Activated T-cell treated with anti-CD3 and anti-CD28 coated beads, Interleukin-2, amount 50 U/mL, for 72 hours (primary cell): Measurements from ENCODE around the gene NFATC2. TPM values are rescaled to one million over a fixed set of nuclear protein-coding genes. Genes with fewer than 3 reads are reported as not detected.
A peak's percentile ranks its signal among the peaks of the same experiment; 100 is the strongest.

ENCODE experiments used
- ATAC-seq, 2 donors: fragments of 150-1000 bp; cut with Tn5 transposase; replicated peaks in 1 of 2; 2 replicates each; pipeline ENCODE4 v1.10.0; 2021; ENCODE audit warnings: moderate library complexity in 2 of 2, mild to moderate bottlenecking in 1 of 2
- DNase-seq, 2 donors: peaks; one replicate each; pipeline ENCODE4 v3.0.0; 2021 to 2022; ENCODE audit warnings: mixed read lengths in 1 of 2
- H3K27ac Mint-ChIP-seq: one replicate; pipeline ENCODE4 v1.8.0; 2022; ENCODE audit warnings: mild to moderate bottlenecking, moderate library complexity, mixed read lengths
- H3K27me3 Mint-ChIP-seq: one replicate; pipeline ENCODE4 v1.8.0; 2022; ENCODE audit warnings: low read depth, mixed read lengths
- H3K36me3 Mint-ChIP-seq, 2 donors: one replicate each; pipeline ENCODE4 v1.8.0; 2022; ENCODE audit warnings: mixed read lengths in 2 of 2, mild to moderate bottlenecking in 1 of 2; ENCODE audit not compliant: insufficient read depth in 2 of 2
- H3K4me1 Mint-ChIP-seq: one replicate; pipeline ENCODE4 v1.8.0; 2022; ENCODE audit warnings: low read depth, mixed read lengths
- H3K4me3 Mint-ChIP-seq, 2 donors: one replicate each; pipeline ENCODE4 v1.8.0; 2022; ENCODE audit warnings: mild to moderate bottlenecking in 2 of 2, mixed read lengths in 2 of 2, moderate library complexity in 2 of 2
- H3K9me3 Mint-ChIP-seq, 2 donors: one replicate each; pipeline ENCODE4 v1.8.0; 2022; ENCODE audit warnings: mixed read lengths in 2 of 2
- total RNA-seq, 2 donors: library from RNA; stranded (reverse); gene quantifications; one replicate each; pipeline ENCODE4 v1.2.3, GENCODE V29; 2022

Gene NFATC2
- total RNA-seq, 2 donors from 2014 or later: 29.4 to 39.9 TPM

DNA sequence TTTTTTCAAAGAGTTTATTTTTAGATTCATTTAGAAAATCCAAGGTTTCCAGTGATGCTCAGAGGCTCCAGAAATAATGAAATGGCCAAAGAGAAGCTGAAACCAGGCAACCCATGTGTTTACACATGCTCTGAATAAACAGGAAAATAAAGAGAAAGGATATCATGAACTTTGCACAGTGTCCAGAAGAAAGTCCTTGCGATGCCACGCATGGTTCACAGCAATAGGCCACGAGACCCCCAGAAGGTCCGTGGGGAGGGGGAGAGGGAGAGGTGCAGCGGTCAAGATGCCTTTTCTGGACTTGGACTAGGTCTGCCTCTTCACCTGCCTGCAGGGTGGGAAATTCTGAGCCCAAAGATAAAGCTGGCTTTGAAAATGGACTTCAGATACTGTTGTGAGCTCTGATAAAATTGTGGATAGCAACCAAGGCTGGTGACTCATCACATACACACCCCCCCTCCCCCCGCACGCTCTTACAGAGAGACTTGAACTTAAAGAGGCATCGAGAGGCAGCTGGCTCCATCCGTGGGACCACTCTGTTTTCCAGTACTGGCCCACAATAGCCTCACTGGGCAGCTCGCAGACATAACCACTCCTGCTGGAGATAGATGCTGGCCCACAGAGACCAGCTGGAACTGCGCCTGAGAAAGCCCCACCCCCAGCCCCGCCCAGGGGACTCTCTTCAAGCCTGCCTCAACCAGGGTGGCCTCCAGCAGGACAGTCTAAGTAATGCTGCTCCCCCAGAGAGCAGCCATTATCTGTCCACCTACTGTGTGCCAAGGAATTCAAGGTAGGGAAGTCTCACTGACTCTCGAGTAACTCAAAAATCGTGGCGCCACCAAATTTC is 21.2 kb upstream of the NFATC2 start:
- Mint-ChIP-seq H3K27ac (no peak overlapping the region), H3K27me3 (peaks cover 70% of the 10 kb centered on the region)
- peak; percentile 12 to 32 for DNase-seq

DNA sequence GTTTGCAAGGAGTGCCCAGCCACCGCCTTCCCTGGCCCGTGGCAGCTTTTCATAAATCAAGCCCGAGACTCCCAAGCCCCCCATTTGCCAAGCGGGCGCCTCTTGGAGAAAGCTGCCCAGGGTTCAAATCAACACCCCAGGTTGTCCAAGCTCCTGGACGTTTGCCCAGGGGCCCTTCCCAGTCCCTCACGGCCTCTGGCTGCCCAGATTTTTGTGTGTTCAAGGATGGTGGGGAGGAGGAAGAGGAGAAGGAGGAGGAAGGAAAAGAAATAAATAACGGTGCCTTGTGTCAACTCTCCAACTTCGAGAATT is 20.6 kb upstream of the NFATC2 start:
- ATAC-seq (no peak), DNase-seq (no peak)
- peaks cover 2% of the 10 kb centered on the region in 2 donors for H3K9me3 Mint-ChIP-seq
- H3K36me3 Mint-ChIP-seq: peaks cover 0 to 3% of the 10 kb centered on the region in 2 donors
- H3K27me3 Mint-ChIP-seq: peaks cover 67% of the 10 kb centered on the region
- peak overlapping the region; percentile 88 to 92 for H3K4me3 Mint-ChIP-seq
- peaks cover 32% of the 10 kb centered on the region for H3K4me1 Mint-ChIP-seq
- H3K27ac Mint-ChIP-seq: no peak overlapping the region

More for the DNA sequence above, 21.2 kb upstream of the NFATC2 start:
- Mint-ChIP-seq H3K4me3 (peak overlapping the region; percentile 88 to 92), H3K9me3 (peaks cover 2 to 4% of the 10 kb centered on the region in 2 donors), H3K36me3 (peaks cover 2 to 7% of the 10 kb centered on the region in 2 donors), H3K4me1 (peaks cover 32% of the 10 kb centered on the region)
- peak; percentile 26 to 61 for ATAC-seq

DNA sequence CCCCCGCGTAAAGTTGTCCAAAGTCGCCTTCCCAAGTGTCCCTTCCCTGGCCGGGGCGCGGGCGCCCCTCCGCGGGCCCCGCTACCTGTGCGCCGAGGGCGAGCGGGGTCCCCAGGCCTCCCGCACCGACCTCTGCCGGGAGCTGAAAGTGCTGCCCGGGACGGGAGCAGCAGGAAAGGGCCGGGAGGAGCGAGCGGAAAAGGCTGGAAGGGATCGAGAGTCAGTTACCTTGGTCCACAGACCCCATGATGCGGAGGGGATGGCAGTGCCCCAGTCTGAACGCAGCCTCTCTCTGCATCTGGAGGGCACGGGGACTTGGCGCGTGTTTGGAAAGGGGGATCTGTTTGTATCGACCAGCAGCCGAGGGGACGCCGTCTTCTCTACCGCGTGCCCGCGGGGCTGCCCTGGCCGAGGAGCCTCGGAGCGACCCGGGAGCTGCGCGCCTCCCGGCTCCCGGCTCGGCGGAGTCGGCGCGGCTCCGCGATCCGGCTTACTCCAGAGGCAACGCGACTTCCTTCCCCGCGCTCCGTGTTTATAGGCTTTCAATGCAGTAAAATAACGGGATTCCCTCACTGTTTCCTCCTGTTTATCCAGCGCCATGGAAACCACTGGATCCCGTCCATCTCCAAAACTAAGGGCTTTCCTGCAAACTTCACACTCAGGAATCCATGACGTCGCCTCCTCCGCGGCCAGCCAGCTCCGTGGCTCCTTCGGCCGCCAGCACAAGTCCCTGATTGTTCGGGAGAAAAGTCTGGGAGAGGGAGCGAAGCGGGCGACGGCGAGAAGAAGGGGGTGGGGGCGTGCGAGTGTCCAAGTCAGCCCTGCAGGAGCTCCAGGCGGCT is 20.0 kb upstream of the NFATC2 start:
- ATAC-seq (peak; percentile 61 to 62), DNase-seq (peak; percentile 14 to 34)
- Mint-ChIP-seq H3K4me1 (peaks cover 32% of the 10 kb centered on the region), H3K27ac (no peak overlapping the region), H3K4me3 (peak overlapping the region; percentile 88 to 92), H3K9me3 (no peaks in the 10 kb centered on the region), H3K27me3 (peaks cover 66% of the 10 kb centered on the region), H3K36me3 (no peaks in the 10 kb centered on the region)

DNA sequence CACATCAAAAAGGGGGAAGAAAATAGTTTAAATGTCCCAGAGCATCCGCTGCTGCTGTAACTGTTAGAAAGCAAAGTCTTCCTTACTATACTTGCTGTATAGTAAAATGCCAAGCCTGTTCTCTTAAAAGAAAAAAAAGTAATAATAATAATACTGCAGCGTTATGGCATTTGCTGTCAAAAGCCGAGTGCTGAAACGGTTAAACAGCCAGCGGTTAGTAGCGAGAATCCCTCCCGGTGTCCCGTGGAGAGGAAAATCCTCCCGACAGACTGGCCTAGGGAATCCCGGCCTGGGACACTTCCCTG is 19.5 kb upstream of the NFATC2 start:
- ATAC-seq: peak; percentile 8 to 13
- Mint-ChIP-seq H3K27ac (no peak overlapping the region), H3K27me3 (peaks cover 71% of the 10 kb centered on the region), H3K9me3 (no peaks in the 10 kb centered on the region), H3K4me3 (peak overlapping the region; percentile 88 to 92), H3K36me3 (no peaks in the 10 kb centered on the region), H3K4me1 (peaks cover 32% of the 10 kb centered on the region)
- no peak for DNase-seq

DNA sequence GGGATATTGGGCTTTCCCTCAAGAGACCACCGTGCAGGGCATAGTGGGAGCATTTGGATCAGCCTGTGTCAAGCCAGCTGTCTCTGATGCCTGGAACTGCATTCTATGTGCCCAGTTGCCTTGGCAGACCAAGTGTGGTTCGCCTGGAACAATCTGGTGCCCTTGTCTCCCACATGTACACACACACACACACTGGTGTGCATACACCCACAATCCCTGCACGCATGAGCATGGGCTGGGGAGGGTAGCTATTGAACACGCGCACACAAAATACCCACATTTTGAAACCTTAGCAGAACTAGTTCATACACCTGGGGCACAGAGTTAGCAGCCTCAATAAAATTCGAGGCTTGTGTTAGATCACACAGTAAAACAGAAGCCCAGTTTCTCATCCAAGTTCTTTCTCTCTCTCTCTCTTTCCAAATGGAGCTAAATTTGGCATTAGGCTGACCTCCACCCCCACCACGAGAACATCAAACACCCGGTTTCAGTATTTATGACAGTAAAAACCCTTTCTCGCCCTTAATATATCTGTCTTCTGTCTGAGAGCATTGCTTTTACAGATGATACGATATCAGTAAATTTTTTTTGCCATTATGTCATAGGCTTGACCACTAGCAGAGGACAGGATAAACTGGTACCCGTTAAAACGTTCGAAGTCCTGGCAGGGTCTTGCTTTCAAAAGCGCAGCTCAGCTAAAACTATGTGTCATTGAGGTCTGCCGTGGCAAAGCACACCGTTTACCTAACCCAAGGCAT is 18.2 kb upstream of the NFATC2 start:
- ATAC-seq (no peak), DNase-seq (no peak)
- peak overlapping the region; percentile 80 to 92 for H3K4me3 Mint-ChIP-seq
- H3K27ac Mint-ChIP-seq: peak overlapping the region; percentile 77
- H3K27me3 Mint-ChIP-seq: peaks cover 71% of the 10 kb centered on the region
- no peaks in the 10 kb centered on the region for H3K36me3 Mint-ChIP-seq
- peaks cover 32% of the 10 kb centered on the region for H3K4me1 Mint-ChIP-seq
- no peaks in the 10 kb centered on the region for H3K9me3 Mint-ChIP-seq

DNA sequence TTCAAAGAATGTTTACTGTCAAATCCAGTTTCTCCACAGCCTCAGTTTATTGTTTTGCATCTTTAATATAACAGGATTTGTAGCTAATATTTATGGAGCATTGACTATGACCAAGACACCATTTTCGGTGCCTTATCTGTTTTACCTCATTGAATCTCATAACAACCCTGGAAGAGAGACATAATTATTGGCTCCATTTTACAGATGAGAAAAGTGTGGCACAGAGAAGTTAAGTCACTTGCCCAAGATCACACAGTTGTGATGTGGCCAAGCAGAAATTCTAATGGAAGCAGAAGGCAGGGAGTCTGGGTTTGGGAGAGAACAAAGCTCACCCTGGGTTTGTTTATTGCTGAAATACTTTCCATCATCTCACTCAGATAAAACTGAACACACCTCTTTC is 17.5 kb upstream of the NFATC2 start:
- Mint-ChIP-seq H3K4me3 (no peak overlapping the region), H3K4me1 (peaks cover 32% of the 10 kb centered on the region), H3K27me3 (peaks cover 74% of the 10 kb centered on the region), H3K9me3 (no peaks in the 10 kb centered on the region), H3K36me3 (no peaks in the 10 kb centered on the region), H3K27ac (no peak overlapping the region)
- DNase-seq (no peak), ATAC-seq (no peak)

DNA sequence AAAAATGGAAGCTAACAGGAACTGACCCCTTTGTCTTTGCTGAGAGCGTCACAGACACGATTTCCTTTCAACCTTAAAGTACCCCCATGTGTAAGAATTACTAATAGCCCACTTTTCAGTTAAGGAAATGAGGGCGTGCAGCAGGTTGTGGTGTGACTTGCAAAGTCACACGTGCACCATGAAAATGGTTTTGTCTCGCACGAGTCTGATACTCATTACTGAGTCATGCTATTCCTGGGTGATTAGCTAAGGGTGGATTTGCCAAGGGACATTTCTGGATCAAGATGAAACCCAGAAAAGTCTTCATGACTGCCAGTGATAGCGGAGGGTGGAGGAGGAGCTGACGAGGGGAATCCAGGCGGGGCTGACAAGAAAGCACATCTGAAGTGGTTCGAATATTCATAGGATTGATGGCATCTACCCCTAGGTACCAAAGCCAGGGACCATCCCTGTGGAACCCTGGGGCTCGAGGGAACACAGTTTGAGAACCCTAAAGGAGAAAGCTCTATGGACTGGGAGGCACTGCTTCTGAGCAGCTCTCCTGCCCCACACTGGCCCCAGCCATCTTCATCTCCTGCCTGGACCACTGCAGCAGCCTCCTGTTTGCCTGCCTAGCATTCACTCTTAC is 12.1 kb upstream of the NFATC2 start:
- H3K4me1 Mint-ChIP-seq: peaks cover 11% of the 10 kb centered on the region
- H3K27ac Mint-ChIP-seq: no peak overlapping the region
- ATAC-seq (peak; percentile 32 to 58), DNase-seq (no peak)
- no peak overlapping the region for H3K4me3 Mint-ChIP-seq
- no peaks in the 10 kb centered on the region for H3K9me3 Mint-ChIP-seq
- H3K36me3 Mint-ChIP-seq: no peaks in the 10 kb centered on the region
- peaks cover 38% of the 10 kb centered on the region for H3K27me3 Mint-ChIP-seq

DNA sequence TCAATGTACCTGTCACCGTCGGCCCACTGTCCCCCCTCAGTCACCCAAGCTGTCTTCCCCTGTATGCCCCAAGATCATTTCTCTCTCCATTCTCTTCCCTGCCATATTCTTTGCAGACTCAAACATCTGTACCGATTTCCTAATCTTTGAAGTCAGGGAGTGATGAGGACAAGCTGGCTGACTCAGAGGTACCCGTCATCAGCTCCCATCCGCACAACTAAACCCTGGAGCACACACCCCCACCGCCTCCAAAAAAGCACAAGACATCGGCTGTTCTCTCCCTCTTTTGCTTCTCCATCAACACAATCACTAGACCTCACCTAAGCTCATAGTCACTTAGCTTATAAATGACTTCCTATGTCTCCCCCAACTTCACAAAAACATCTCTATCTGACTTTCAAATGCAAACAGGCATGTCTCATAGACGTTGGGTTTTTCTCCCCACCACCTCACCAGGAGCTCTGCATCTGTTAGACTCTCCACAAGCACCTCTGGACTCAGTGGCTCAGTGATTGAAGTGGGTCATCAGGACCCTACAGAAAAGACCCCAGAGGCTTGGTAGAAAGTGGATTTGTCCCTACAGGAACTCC is 11.5 kb upstream of the NFATC2 start:
- Mint-ChIP-seq H3K4me1 (peaks cover 11% of the 10 kb centered on the region), H3K27ac (no peak overlapping the region), H3K27me3 (peaks cover 31% of the 10 kb centered on the region), H3K9me3 (no peaks in the 10 kb centered on the region), H3K36me3 (no peaks in the 10 kb centered on the region), H3K4me3 (no peak overlapping the region)
- ATAC-seq (peak; percentile 39 to 63), DNase-seq (no peak)

DNA sequence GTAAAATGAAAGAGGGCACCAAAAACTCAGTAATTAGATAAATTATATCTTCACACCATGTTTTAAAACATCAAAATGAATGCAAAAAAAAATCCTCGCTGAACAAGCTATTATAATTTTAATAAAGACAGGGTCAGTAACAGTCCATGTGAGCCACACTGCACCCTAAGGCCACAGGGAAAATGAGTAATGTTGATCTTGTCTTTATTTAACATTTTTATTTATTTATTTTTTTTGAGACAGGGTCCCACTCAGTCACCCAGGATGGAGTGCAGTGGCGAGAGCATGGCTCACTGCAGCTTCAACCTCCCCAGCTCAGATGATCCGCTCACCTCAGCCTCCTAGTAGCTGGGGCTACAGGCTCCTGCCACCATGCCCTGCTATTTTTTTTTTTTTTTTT is 8.7 kb upstream of the NFATC2 start:
- no peak for ATAC-seq
- H3K36me3 Mint-ChIP-seq: no peaks in the 10 kb centered on the region

DNA sequence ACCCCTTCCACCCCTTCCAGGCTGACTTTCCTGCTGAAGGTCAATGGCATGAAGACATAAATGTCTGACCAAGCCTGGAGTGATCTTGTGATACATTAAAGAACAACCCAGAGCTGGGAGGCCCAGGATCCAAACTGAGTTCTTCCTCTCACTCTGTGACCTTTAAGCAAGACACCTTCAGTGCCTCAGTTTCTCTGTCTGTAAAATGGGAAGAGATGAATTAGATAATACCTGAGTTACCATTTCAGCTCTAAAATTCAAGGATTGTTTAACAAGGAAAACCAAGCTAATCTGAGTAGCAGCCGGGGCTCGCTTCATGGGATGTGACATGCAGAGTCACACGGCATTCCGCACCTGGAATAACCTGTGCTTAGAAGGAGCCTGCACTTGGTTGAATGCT is 7.0 kb upstream of the NFATC2 start:
- H3K4me1 Mint-ChIP-seq: peaks cover 8% of the 10 kb centered on the region
- H3K36me3 Mint-ChIP-seq: no peaks in the 10 kb centered on the region
- peaks cover 0 to 2% of the 10 kb centered on the region in 2 donors for H3K9me3 Mint-ChIP-seq
- DNase-seq (no peak), ATAC-seq (no peak)
- H3K27me3 Mint-ChIP-seq: peaks cover 21% of the 10 kb centered on the region
- H3K27ac Mint-ChIP-seq: no peak overlapping the region
- no peak overlapping the region for H3K4me3 Mint-ChIP-seq

More for the DNA sequence above, 8.7 kb upstream of the NFATC2 start:
- no peak for DNase-seq
- Mint-ChIP-seq H3K4me1 (peaks cover 11% of the 10 kb centered on the region), H3K9me3 (no peaks in the 10 kb centered on the region), H3K4me3 (no peak overlapping the region), H3K27me3 (peaks cover 21% of the 10 kb centered on the region), H3K27ac (no peak overlapping the region)

DNA sequence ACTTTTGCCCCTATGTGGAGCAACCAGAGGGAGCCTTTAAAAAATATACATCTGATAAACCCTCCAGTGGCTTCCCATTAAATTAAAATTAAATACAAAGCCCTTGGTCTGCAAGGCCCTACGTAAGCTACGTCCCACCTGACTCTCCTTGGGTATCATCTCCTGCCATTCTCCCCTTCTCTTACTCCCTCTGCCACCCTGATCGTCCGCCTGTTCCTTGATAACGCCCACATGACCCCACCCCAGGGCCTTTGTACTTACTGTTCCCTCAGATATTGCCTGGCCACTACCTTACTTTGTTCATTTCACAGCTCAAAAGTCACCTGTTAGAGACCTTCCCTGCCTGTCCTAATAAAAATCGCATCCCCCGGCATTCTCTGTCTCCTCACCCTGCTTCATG is 5.4 kb upstream of the NFATC2 start:
- H3K27ac Mint-ChIP-seq: no peak overlapping the region
- DNase-seq: no peak
- H3K4me1 Mint-ChIP-seq: peaks cover 6% of the 10 kb centered on the region
- H3K4me3 Mint-ChIP-seq: no peak overlapping the region
- ATAC-seq: no peak
- no peaks in the 10 kb centered on the region for H3K36me3 Mint-ChIP-seq
- peaks cover 22% of the 10 kb centered on the region for H3K27me3 Mint-ChIP-seq
- peaks cover 0 to 2% of the 10 kb centered on the region in 2 donors for H3K9me3 Mint-ChIP-seq

DNA sequence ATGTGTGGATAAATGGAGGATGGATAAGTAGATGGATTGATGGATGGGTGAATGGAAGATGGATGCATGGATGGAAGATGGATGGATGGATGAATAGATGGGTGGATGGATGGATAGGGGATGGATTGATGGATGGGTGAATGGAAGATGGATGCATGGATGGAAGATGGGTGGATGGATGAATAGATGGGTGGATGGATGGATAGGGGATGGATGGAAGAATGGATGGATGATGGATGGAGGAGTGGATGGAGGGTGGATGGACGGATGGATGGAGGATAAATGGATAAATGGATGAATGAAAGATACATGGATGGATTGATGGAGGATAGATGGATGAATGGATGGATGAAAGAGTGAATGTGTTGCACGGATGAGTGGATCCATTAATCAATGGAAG is 3.0 kb upstream of the NFATC2 start:
- H3K36me3 Mint-ChIP-seq: no peaks in the 10 kb centered on the region
- no peak overlapping the region for H3K27ac Mint-ChIP-seq
- no peak overlapping the region for H3K4me3 Mint-ChIP-seq
- ATAC-seq: no peak
- peaks cover 18% of the 10 kb centered on the region for H3K4me1 Mint-ChIP-seq
- peaks cover 0 to 2% of the 10 kb centered on the region in 2 donors for H3K9me3 Mint-ChIP-seq
- DNase-seq: no peak
- peaks cover 22% of the 10 kb centered on the region for H3K27me3 Mint-ChIP-seq
